Spleen (tissue), 7 donors: ENCODE measurements around the gene MNX1.

Experiments used
- POLR2AphosphoS5 ChIP-seq, 3 donors: sonication (generic); formaldehyde crosslinking; IDR thresholded peaks; one replicate each; pipeline ENCODE4 v1.5.1; 2017; ENCODE audit warnings: antibody characterized with exemption in 3 of 3
- TF ChIP-seq, protein P1 (sequence below), 11 experiments: fragments of 200-600 bp in 7 of 11; fragments of 450-650 bp in 4 of 11; sonication (generic) in 4 of 11; IDR thresholded peaks in 8 of 11; conservative IDR thresholded peaks in 3 of 11; 1 replicate in 7 of 11; 2 replicates in 4 of 11; pipeline versions ENCODE4 v1.4.0 to v1.8.0; 2016 to 2021; ENCODE audit warnings: antibody characterized with exemption in 11 of 11, inconsistent platforms in 4 of 11, mild to moderate bottlenecking in 1 of 11
- donor health status: DM: no; HTN: no; CAD: no; lungs with moderate emphysema.
- donor health status: DM: no; HTN: no; CAD: no.
- donor health status: DM: no; HTN: no; CAD: no.

DNA sequence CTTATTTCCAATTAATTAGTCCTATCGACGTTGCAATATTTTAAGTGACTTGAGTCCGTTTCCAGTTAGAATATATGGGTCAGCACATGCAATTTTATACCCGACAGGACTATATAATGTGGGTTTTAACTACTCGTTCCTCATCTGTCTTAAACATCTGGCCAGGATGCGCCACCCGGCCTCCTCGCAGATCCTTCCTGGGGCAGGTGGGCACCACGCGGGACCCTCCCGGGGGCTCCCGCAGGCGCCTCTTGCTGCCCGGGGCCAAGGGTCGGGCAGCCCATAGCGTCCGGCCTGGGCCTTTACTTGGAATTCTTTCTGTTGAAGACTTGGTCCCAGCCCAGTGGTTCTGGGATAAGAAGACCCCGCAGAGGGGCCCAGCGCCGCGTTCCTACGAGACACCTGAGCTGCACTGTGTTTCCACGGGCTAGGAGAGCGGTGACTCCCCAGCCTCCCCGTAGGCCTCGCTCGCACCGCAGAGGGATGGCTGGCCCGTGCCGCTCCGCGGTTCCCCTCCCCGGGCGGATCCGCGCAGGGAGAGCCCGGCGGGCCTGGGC lies 10.1 kb upstream of the MNX1 start:
- TF ChIP-seq, protein P1, sequence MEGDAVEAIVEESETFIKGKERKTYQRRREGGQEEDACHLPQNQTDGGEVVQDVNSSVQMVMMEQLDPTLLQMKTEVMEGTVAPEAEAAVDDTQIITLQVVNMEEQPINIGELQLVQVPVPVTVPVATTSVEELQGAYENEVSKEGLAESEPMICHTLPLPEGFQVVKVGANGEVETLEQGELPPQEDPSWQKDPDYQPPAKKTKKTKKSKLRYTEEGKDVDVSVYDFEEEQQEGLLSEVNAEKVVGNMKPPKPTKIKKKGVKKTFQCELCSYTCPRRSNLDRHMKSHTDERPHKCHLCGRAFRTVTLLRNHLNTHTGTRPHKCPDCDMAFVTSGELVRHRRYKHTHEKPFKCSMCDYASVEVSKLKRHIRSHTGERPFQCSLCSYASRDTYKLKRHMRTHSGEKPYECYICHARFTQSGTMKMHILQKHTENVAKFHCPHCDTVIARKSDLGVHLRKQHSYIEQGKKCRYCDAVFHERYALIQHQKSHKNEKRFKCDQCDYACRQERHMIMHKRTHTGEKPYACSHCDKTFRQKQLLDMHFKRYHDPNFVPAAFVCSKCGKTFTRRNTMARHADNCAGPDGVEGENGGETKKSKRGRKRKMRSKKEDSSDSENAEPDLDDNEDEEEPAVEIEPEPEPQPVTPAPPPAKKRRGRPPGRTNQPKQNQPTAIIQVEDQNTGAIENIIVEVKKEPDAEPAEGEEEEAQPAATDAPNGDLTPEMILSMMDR (IDR thresholded peaks at IDR 0.05 in 8 of 11, conservative IDR thresholded peaks at IDR 0.05 in 3 of 11), result peak in 1 of 11 experiments; percentile 13
- TF ChIP-seq POLR2AphosphoS5 (IDR thresholded peaks at IDR 0.05), result no peak
